DMS 273 (cell line): ENCODE results near the gene TGIF2.
A peak's percentile ranks its signal among the peaks of the same experiment; 100 is the strongest.
"Not testable (repeated sequence)": the region's sequence is repeated elsewhere in the genome, so short reads cannot be mapped to it uniquely, and the experiment has no call there.

Experiments used
- DNase-seq: peaks from one replicate; lab custom pipeline; 2025; ENCODE audit not compliant: unreplicated experiment; lab: John Stamatoyannopoulos, UW

Gene TGIF2

DNA sequence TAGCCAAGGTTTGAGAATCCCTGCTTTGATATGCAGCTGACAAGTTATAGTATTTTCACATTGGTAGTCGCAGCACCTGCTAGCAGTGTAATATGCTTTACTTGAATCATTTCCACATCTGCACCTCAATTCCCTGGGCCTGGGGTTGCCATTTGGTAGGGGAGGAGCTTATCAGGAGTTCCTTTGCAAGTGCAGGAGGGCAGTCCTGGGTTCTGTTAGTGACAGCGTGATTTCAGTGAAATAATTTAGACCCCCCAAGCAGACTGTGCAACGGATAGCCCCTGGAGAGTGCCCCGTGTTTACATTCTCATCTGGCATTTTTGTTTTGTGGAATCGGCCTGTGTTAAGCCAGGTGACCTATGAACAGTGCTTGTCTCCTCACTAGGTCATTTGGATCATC, 38.2 kb downstream of the TGIF2 start:
- DNase-seq = no peak

DNA sequence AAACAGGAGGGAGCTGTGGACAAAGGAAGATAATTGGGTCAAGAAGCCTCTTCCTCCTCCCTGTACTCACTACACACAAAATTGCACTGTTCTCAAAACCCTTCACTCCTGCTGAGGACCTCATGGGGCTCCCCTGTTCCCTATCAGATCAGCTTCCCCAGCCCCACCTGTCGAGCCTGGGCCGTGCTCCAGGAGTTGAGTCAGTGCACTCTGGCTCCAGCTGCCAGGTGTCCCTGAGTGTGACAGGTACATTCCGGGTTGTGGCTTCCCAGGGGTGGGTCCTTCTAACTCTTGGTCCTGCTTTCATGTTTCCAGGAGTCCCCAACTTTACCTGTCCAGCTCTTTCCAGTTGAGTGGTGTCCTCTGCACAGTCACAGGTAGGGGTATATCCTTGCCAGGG, 40.6 kb downstream of the TGIF2 start:
- peak; percentile 52 for DNase-seq

- no peak for DNase-seq
These were observed 41.6 kb downstream of the TGIF2 start for GRCh38 chr20:36614781-36615557.

GRCh38 chr20:36620917-36621316, 47.5 kb downstream of the TGIF2 start:
- DNase-seq = no peak

GRCh38 chr20:36623444-36623843, 50.0 kb downstream of the TGIF2 start:
- no peak for DNase-seq

DNA sequence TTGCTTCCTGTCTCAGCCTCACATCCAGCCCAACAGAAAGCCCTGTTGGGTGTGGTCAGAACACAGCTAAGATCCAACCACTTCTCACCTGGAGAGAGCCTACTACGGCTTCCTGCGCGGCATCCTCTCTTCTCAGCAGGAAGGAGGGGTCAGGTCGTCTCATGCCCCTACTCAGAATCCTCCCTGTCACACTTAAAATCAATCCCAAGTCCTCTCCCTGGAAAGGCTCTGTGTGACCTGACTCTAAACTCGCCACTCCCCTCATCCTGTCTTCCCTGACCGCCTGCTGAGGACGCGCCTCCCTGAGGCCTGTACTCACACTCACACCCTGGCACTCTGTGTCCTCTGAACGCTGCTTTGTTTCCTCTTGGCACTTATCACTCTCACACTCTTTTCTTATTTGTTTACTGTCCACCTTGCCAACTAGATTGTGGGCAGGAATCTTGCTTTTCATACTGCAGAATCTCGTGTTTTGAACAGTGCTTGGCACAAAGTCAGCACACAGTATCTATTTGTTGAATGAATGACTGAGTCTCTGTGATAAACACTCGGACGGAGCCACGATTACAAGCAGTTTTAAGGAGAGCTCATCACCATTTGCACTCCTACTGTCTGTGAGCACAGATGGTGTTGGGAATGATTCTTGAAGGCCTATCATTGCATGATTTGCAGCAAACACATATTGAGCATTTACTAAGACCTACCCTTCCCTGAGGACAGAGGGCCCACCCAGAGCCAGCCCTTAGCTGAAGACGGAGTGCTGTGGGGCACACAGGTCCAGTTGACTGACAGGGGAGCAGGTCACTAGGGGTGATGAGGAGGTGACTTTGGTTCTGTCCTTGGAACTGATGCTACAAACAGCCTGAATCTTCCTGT, 50.9 kb downstream of the TGIF2 start:
- no peak for DNase-seq

DNA sequence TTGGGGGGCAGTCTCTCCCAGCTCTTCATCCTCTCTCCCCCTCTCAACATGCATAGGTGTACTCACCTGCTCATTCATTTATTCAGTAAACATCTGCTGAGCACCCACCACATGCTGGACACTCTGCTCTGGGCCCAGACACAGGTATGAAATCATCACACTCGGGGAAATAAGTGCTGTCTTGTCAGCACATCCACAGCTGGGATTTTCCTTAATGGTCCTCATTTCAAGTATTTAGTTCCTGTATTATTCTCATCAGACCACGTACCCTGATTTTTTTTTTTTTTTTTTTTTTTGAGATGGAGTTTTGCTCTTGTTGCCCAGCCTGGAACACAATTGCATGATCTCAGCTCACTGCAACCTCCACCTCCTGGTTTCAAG, 51.5 kb downstream of the TGIF2 start:
- DNase-seq = no peak

DNA sequence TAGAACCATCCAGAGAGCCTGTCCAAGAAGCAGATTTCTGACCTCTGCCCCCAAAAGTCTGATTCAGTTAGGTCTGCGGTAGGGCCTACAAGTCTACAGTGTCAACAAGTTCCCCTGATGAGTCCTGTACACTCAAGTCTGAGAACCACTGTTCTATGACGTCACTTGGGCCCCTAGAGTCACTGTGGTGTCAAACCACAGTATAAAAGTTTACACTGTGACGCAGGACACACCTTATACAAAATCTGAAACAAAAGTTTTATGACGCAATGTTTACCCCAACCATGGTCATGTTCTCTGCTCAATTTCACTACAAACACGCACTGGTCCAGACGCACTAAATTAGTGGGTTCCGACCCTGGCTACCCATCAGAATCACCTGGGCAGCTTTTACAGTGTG, 54.7 kb downstream of the TGIF2 start:
- DNase-seq = no peak

- DNase-seq = no peak
These were observed 56.6 kb downstream of the TGIF2 start for GRCh38 chr20:36629719-36630681.

- DNase-seq = no peak
These were observed 58.2 kb downstream of the TGIF2 start for GRCh38 chr20:36631646-36632045.

DNA sequence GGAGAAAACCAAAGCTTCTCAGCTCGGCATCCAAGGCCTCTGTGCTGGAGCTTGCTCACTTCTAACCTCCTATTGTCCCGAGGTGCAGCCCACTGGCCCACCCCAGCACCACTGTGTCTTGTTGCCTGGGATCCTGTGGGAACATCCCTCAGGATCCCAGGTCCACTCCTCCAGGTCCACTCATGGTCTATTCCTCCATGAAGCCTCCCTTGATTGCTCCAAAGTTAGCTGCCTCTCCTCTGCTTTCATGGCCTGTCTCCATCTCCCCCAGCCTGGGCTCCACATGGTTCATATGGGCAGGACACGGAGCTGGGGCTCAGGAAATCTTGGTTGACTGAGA, 58.7 kb downstream of the TGIF2 start:
- no peak for DNase-seq

DNA sequence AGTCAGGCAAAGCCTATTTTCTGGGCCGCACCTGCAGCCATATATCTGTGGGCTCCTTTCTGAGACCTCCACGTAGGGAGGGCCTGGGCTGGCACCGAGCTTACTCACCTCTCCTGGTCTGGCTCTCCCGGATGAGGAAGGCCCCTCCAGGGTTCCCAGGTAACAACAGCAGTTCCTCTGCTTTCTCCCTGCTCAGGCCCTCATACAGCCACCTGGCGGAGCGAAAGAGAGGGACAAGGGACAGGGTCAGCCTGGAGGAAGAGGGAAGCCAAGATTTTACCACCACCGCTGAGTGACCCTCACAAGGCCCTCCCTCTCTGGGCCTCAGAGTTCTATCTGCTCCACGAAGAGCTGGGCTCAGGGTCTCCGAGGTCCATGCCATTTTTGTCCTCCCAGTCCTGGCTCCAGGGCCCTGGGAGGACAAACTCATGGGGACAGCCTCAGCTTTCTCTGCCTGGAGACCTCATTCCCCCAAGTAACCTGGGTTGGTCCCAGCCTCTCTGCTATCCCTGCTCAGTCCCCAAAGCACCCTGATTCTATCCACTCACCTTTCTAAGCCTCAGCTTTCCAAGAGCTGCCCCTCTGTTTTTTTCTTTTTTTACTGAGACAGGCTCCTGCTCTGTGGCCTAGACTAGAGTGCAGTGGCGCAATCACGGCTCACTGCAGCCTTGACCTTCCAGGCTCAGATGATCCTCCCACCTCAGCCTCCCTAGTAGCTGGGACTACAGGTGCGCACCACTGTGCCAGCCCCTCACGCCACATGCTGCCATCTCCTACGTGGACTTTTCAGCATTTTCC, 59.3 kb downstream of the TGIF2 start:
- no peak for DNase-seq

DNA sequence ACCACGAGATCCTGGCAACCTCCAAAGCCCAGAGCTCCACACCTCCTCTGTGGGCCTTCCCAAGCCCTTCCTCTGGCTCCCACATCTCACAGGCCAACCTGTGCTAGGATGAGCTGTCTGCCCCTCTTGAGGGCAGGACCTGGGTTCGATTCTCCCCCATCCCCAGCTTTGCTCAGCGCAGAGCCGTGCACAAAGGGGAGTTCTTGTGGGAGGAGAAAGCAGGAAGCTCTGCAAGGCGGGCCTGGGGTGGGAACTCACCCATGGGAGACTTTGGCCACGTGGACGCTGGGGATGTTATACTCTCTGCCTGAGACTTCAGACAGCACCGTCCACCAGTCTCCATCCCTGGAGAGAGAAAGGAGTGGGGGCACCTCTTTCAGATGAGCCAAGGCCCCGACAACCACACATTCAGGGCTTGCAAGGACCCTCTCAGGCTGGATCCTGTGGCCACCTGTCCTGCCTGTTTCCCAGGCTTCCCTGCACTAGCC, 59.9 kb downstream of the TGIF2 start:
- DNase-seq = no peak

GRCh38 chr20:36634342-36634741, 60.9 kb downstream of the TGIF2 start:
- no peak for DNase-seq

DNA sequence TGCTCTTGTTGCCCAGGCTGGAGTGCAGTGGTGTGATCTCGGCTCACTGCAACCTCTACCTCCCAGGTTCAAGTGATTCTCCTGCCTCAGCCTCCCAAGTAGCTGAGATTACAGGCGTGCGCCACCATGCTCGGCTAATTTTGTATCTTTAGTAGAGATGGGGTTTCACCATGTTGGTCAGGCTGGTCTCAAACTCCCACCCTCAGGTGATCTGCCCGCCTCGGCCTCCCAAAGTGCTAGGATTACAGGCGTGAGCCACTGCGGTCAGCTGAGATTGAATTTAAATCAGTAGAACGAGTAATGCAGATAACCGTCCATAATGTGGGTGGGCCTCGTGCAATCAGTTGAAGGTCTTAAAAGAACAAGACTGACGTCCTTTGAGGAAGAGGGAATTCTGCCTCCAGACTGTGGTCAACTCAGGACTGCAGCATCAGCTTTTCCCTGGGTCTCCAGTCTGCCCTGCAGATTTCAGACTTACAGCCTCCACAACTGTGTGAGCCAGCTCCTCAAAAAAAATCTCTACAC, 65.5 kb downstream of the TGIF2 start:
- not testable (repeated sequence) for DNase-seq

GRCh38 chr20:36641506-36641843, 68.1 kb downstream of the TGIF2 start:
- DNase-seq = no peak

- no peak for DNase-seq
These were observed 68.7 kb downstream of the TGIF2 start for GRCh38 chr20:36642136-36642535.
